Hematopoietic multipotent progenitor cell treated with erythropoietin and hydrocortisone succinate and interleukin-3 and kit ligand, for 15 days (in vitro differentiated cells): ENCODE measurements around the gene MEN1.

Experiments used
- DNase-seq: peaks from one replicate; pipeline ENCODE4 v3.0.0-alpha.2; 2015; ENCODE audit warnings: low spot score

Gene MEN1

DNA sequence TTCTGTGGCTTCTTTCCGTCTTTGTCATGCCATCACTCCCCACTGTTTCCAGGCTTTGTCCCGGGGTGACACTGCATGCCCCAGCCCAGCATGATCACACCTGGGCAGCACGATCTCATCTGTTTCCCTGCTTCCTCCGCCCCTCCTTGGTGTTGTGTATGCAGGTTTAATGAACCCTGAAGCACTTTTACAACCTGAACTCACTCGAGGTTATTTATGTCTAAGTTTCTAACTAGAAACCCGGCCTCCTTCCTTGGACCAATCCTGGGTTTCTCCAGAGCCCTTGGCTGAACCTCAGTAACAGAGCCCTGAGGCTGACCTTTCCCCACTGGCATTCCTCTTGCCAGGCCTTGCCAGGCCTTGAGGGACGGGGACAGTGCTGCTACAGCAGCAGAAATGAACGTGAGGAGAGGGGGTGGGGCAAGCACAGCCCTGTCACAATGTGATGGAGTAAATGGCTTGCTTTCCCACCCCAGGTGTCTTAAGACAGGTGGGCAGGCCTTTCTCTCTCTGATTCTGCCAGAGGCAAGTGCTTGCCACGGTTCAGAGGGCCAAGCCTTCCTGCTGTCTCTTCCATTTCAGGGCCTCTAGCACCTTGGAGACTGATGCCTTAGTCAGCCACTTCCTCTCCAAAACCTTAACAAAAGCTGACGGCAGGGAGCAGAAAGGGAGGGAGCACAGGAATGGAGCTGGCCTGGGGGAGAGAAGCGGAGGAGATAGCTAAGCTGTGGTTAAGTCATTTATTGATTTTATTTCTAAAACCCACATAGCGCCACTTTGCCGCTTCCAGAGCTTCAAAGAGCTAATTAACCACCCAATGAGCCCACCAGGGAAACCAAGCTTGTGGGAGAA, 47.5 kb downstream of the MEN1 start:
- DNase-seq: no peak

DNA sequence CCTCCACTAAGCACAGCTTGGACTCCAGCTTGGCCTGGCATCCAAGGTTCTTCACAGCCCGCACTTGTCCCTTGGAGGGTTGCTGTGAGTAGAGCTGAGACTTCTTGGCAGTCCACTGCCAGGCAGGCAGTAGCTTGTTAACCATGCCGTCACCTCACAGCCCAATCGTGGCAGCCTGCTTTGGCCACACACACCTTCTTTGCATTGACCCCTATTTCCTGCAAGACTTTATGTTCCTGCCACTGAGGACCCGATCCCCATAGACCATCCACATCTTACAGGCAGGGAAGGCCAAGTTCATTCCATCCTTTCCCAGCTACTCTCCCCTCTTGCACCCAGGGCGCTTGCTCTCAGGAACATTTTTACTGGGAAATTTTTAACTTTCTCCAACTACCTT, 48.1 kb downstream of the MEN1 start:
- no peak for DNase-seq

DNA sequence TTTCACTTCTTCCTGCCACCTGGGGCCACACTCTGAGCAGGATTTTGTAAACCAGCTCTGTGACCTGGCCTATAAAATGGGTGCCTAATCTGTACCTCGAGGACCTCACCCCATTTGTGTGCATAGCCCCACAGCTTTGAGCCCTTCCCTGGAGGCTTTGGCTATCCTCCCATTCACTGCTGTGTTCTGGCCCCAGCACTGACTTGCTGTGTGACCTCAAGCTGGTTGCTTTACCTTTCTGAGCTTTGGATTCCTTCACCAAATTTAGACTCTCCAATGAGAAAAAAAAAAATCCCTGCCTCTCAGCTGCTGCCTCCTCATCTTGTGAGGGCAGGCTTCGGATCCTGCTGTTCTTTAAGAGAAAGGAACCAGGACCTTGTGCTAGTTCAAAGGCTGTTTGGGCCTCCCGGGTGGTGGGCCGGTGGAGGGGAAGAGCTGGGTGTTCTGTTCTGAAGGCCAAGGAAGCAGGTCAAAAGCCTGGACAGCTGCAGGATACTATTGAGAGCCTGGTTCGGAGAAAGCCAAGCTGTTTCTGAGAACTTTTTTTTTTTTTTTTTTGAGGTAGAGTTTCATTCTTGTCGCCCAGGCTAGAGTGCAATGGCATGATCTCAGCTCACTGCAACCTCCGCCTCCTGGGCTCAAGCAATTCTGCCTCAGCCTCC, 49.5 kb downstream of the MEN1 start:
- DNase-seq: no peak

DNA sequence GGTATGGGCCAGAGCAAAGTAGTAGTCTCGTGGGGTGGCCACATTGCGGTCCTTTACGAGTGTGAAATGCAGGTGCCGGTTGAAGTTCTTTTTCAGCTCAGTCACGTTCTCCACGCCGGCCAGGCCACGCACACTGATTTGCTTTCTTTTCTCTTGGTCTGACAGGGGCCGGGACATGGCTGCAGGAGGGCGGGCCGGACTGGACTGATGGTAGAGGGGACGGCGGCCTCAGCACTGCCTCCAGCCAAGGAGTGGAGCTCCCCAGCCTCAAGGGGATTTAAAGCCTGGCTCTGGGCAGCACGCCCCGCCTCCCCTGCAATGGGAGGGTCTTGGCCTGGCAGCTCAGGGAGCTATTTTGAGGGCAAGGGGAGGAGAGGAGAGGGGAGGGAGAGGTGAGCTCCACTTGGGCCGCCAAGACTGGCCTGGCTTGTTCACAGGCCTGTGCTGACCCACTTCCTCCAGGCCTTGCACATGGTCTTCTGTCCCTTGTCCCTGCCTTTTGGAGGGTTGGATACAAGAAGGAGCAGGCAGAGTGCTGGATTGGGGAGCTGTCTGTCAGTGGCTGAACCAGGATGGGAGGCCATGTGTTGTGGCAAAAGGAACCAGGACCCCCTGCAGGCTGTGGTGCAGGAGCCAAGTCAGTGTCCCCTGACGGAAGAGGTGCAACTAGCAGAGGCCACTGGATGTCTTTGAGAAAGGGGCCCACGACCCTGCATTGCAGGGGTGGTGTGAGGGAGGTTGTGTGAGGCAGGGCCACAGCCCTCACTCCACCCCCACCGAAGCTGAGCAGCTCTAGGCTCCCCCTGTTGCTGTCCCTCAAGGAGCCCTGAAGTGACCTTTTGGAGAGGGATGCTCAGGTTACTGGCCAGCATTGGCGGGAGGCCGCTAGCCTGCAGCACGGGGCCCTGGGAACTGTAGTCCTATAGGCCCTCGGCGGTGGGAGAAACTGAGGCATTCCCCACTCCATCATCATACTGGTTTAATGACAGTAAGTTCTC, 50.3 kb downstream of the MEN1 start, which contains the start of gene PYGM:
Gene PYGM (minus strand): TSS at position 253 of the 998 bp plus-strand sequence. CDS start 76 bp downstream, at position 177.
- no peak for DNase-seq

DNA sequence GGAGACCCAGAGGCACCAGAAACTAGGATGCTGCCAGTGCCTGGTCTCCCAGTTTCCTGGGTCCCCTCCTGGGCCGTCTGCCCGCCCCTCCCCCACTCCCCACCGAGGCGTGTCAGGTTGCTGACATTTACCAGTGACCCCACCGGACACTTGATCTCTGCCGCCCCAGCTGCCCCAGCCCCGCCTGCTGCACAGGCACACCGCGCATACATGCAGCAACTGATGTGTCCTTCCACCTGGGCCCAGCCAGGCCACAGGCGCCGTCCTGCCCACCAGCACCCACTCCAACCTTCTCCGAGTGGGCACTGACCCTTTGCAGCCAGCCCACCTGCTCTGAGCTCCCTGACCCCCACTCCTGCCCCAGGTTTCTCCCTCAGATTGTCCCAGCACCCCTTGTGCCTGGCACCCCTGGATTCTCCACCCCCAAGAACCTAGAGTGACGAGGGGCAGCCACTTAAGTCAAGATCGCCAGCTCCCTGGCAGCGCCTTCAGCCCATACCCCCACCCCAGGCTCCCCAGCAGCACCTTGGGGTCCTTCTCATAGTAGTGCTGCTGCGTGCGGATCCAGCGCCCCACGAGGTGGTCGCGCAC, 51.1 kb downstream of the MEN1 start:
- DNase-seq: no peak

DNA sequence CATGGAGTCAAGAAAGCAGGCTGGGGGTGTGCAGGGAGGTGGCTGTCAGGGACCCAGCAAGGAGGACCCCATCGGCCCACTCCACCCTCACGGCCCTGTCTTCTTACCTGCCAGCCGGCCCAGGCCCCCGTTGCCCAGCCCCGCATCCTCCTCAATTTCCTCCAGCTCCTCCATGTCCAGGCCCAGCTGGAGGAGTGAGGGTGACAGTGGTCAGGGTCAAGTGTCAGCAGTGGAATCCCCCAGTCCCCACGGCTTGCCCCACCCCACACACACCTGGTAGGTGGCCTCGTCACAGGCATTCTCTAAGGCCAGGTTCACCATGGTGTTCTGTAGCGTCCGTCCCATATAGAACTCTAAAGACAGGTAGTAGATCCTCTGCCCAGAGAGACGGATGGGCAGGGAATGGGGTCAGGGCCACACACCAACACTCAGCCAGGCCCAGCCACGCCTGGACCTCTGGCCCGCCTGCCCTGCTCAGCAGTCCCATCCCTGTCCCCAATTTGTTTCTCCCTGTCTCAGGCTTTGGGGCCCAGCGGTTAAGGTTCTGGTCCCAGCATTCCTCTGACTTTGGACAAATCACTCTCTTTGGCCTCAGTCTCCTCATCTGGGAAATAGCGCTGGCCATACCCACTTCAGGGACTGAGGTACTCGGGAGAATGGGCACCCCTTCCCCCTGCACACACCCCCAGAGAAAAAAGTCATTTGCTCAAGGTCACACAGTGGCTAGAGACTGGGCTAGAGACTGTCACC, 51.8 kb downstream of the MEN1 start:
- no peak for DNase-seq

DNA sequence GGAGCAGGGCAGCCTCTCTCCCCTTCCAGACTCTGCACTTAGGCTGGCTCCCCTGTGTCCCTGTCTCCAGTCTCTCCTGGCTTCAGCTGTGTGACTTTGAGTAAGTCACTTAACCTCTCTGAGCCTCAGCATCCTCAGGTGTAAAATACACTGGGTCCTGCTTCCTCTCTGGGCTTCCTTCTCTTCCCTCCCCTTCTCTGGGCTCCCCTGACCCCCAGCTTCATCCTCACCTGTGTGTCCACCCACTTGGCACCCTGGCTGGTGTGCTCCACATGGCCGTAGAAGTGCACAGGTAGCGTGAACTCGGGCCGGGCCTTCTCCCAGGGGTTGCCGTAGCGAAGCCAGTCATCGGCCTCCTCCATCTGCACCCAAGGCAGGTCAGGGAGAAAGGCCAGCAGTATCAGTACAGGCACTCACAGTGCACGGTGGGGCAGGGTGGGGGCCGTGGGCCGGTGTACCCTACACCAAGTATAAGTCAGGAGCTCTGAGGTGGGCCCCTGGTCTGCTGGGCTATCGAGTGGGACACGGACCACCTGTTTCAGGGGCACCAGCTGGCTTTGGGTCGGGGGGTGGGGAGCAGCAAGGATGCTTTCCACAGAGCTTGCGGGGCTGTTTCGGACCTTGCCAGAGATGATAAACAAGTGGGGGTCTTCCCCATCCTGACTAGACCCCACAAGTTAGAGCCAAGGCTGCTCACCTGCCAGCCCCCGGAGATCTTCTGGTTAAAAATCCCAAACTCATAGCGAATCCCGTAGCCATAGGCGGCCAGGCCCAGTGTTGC, 52.6 kb downstream of the MEN1 start:
- no peak for DNase-seq

DNA sequence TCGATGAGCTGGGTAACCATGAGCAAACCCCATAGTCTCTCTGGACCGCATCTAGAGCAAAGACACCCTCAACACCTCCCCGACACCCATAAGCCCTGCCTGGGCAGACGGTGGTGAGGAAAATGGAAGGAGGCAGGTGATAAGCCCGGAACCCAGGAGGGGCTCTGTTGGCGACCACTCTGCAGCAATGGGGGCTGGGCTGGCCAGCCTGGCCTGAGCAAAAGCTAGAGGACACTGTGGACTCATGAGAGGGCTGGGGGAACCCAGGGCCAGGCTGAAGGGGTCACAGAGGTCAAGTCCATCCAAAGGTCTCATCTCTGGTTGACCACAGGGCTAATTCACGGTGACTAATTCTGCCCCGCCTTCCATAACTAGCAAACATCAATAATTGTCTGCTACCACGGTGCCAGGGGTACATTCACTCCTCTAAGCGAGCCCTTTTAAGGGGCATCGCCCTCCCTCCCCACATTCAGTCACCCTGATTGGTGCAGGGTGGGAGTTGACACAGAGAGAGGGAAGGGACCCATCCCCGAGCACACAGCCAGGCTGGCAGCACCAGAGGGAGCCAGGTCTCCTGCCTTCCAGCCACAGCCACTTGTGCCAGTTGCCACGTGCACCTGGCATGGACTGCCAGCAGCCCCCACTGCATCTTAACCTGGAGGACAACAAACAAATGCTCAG, 54.5 kb downstream of the MEN1 start:
- DNase-seq: no peak

DNA sequence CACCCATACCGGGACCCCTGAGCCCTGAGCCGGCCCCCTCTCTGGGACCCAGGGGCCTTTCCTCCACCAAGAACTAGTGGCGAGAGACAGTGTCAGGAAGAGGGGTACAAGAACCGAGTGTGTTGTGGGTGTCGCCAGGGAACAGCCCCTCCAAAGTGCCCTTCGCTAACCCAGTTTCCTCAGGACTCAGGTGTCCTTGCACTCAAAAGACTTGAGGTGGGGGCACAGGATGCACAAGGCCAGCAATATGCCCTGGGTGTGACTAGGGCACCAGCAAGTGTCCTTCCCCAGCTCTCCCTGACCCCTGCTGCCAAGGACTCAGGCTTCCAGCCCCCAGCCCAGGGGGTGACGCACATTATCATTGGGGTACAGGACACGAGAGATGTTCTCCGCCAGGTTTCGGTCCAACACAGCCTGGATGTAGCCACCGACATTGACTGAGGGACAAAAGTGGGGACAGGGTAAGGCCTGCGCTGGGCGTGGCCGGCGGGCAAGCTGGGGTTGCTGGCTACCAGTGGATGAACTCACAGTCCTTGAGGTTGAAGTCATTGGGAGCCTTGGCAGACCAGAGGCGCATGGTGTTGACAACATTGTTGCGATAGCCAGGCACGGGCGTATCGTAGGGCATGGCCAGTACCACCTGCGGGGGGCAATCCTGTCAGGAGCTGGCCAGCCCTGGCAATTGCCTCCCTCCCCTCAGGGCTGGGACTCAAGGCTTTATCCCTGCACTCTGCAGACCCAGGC, 55.3 kb downstream of the MEN1 start:
- no peak for DNase-seq

DNA sequence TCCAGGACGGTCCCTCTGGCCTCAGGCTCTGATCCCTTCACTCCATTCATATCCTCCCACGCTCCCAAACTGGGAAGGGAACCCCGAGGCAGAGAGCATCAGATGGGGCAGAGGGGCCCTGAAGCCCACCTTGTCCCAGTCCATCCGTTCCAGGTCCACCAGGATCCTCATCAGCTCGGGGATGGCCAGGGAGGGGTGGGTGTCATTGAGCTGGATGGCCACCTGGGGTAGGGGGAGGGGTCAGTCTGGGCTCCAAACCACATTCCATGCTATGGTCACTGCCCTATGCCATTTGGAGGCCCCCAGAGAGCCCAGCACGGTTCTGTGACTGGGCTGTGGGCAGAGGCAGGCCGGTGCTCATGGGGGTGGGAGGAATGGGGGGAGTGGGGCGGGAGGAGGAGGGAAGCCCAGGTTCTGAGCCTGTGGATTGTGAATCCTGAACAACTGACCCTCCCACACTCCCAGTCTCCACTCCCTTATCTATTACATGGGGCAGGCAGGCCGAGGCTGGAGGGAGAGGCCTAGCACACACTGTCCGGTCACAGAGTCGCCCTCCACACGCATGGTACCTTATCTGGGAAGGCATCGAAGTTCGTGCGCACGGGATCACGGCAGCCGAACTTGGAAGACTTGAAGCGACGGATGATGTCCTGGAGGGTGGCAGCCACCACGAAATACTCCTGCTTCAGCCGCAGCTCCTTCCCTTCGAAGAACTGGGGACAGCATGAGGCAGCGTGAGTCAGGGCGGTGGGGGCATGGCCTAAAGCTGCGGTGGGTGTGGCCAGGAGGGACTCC, 56.0 kb downstream of the MEN1 start:
- no peak for DNase-seq
